Measurements from ENCODE around the gene SMIM7.

- TF ChIP-seq ZFX (IDR thresholded peaks at IDR 0.05) (no peak), CTCF (IDR thresholded peaks at IDR 0.05 in 2 of 3, conservative IDR thresholded peaks at IDR 0.05 in 1 of 3; ENCODE audit: borderline replicate concordance in 1 of 3, insufficient read depth in 1 of 3, low read depth in 2 of 3, low read length in 2 of 3) (no peak), POLR2A (IDR thresholded peaks at IDR 0.05; ENCODE audit: borderline replicate concordance, extremely low read depth, insufficient read depth, insufficient read length) (no peak), TCF7L2 (IDR thresholded peaks at IDR 0.05; ENCODE audit: borderline replicate concordance, extremely low read depth, insufficient read depth, insufficient read length) (no peak), EZH2 (IDR thresholded peaks at IDR 0.05) (no peak), ATF3 (IDR thresholded peaks at IDR 0.05) (no peak), ZNF274 (IDR thresholded peaks at IDR 0.05; ENCODE audit: low read depth, low read length) (no peak), YY1 (IDR thresholded peaks at IDR 0.05; ENCODE audit: extremely low read depth, insufficient replicate concordance, low read depth, low read length) (no peak)
These were observed 42.2 kb upstream of the SMIM7 start for GRCh38 chr19:16702123-16702522.
